CD4-positive, alpha-beta T cell treated with Interleukin-2 at 100 ng/mL for 4 hours (primary cell): ENCODE results near the gene PYCR2.

ENCODE experiments used
- DNase-seq: peaks from one replicate; pipeline ENCODE4 v3.0.0-alpha.2; 2020; ENCODE audit warnings: low spot score

The PYCR2 gene

DNA sequence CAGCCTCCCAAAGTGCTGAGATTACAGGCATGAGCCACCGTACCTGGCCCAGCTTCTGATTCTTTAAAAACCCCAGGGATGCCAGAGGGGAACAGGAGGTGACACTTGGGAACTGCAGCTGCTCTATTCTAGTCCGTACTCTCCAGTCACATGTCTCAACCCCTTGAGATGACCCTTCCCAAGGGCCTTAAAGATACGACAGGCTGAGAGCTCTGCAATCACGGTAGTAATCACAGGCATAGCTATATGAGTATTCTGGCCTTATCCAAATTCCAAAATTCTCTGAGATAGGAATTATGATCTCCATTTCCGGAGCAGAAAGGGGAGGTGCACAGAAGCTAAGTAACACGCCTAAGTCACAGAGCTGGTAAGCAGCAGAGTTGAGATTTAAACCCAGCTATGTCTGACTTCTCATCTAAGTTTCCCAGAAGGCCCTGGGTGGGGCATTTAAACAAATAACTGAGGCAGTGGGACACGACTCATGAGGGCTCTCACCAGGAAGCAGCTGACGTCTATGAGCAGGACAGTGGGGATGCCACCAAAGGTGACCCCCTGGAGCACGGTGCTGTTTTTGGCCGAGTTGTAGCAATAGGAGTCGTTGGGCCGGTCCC, 47.0 kb downstream of the PYCR2 start:
- DNase-seq = no peak

DNA sequence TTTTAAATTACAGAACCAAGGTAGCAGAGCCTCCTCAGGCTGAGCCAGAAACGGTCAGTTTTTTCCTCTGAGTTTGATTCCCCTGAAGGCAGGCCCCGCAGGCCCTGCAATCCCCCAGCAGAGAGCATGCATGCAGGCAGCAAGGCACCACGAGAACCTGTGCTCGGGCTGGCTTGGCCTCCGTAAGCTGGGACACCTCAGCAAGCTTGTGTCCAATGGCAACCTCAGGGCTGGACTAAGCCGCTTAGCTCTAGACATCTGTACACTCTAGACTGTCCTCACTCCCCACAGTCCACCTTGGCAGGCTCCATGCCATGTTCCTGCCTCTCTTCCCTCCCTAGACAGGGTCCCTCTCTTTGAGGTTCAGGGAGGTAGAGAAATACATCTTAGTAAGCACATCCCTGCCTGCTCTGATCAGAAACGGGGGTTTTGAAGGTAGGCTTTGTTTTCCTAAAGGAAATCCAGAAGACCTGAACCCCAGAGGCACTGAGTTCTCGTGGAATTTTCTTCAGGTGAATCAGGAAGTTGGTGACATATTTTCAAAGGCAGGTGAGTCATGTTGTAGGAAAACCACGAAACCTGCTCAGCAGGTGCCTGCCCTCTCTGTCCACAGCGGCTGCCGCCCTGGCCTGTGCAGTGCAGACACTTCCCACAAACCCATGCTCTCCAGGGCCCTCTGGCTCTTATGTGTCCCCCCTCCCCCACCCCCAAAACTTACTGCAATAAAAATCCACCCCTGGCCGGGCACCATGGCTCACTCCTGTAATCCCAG, 48.8 kb downstream of the PYCR2 start:
- no peak for DNase-seq

DNA sequence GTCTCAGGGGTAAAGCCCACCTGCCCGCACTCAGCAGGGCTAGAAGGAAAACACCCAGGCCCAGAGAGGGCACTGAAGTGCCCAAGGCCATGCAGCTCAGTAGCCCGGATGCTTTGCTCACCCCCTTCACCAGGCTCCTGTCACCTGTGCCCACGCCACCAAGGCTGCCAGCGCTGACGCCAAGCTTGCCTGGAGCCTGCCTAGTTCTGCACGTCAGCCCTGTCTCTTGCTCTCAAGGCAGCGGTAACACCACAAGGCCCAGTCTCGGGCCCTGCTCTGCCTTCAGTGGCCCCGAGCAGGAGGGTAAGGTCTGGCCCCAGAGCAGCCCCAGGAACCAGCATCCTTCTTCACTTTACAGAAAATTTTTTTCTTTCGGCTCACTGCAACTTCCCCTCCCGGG, 49.6 kb downstream of the PYCR2 start:
- DNase-seq = no peak

DNA sequence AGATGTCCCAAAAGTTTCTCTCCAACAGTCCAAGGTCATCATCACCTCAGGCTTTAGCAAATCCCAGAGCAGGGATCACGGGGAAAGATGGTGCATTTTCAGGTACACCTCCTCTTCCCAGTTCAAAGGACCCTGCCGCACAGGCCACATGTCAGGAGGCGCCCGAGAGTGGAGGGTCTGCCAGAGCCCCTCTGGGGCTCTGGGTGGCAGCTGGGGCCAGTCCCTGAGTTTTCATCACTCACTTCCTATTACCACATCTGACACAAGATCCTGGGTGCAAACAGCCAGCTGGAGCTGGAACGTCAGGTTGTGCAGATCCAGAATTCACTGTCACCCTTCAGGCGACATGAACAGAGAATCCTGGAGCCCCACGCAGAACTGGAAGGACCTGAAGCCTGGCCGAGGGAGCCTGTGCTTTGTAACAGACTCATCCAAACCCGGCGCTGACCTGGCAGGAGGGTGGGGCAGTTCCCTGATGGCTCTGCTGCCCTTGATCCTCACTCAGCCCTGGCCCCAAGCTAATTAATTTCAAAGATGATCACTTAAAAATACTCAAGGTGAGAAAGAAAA, 50.7 kb downstream of the PYCR2 start:
- DNase-seq = no peak

DNA sequence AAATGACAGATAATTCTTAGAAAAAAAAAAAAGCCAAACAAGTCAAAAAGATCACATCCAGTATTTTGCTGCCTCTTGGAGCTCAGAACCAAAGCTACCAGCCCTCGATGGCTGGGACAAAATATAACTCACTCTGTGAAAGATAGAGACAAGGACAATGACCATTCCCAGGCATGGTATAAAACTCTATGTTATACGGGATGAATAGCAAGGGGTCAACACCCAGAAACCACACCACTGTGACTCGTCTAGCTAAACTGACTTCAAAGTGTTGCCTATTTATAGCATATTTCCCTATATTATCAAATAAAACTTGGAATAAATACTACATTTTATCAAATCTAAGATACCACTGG, 52.0 kb downstream of the PYCR2 start:
- DNase-seq = no peak

DNA sequence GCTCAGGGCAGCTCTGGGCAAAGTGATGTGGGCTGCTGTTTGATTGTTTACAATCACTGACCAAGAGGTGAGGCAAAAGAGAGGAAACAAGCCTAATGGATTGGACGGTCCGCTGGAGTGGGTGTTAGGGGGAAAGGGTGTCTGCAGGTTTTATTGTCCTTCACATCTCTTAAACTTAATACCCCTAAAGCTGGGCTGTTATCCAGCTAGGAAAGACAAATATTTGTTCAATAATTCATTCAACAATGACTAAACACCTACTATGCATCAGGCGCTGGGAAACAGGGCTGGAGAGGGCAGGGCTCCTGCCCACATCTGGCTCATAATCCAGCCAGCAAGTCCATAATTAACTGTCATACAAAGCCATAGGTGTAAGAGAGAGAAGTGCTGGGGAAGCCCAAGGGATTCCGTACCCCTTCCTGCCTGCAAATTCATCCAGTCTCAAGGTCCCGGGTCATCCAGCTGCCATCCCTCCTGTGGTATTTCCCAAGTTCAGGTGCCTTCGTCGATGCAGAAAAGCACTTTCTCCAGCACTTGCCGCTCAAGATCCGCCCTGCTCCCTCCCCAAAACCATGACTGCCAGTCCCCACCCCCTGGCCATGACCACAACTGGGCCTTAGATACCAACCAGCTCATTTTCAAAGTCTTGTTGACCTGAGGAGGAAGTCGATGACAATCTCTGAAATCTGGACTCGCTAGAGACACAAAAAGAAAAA, 52.5 kb downstream of the PYCR2 start:
- peak; percentile 42 for DNase-seq

DNA sequence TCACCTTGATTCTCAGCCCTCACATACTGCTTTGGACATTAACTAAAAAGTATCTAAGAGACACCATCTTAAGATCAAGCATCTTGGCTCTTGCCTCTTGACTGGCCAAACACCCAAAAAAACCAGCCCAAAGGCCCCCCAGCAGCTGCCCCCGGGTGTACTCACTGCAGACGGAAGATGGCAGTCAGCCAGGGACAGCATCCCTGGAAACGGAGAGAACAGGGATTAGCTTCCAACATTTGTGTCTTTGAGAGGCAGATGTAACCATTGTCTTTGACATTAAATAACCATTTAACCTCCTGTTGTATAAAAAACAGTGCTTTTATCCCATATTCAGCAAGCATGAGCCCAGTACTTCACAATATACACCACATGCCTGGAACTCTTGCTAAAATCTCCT, 53.1 kb downstream of the PYCR2 start:
- no peak for DNase-seq
